Upper lobe of right lung (tissue), 1 donor: Measurements from ENCODE around the gene RBBP8NL. TPM values are rescaled to one million over a fixed set of nuclear protein-coding genes. Genes with fewer than 3 reads are reported as not detected.

Experiments
- ATAC-seq: fragments of 200-7000 bp; cut with Tn5 transposase; one replicate; pipeline ENCODE4 v1.9.1; 2020; ENCODE audit warnings: mild to moderate bottlenecking, moderate library complexity
- DNase-seq: peaks from one replicate; pipeline ENCODE4 v3.0.0-alpha.2; 2020
- H3K27ac ChIP-seq: fragments of 200-600 bp; one replicate; pipeline ENCODE4 v1.8.0; 2022
- H3K27me3 ChIP-seq: fragments of 200-600 bp; one replicate; pipeline ENCODE4 v1.8.0; 2022; ENCODE audit warnings: mild to moderate bottlenecking
- H3K36me3 ChIP-seq: fragments of 200-600 bp; one replicate; pipeline ENCODE4 v1.8.0; 2022
- H3K4me1 ChIP-seq: fragments of 200-600 bp; one replicate; pipeline ENCODE4 v1.8.0; 2022
- H3K4me3 ChIP-seq: fragments of 200-600 bp; one replicate; pipeline ENCODE4 v1.8.0; 2022; ENCODE audit warnings: mild to moderate bottlenecking
- H3K9me3 ChIP-seq: fragments of 200-600 bp; one replicate; pipeline ENCODE4 v1.8.0; 2022
- CTCF ChIP-seq: fragments of 200-600 bp; IDR thresholded peaks from one replicate; pipeline ENCODE4 v1.8.0; 2022; ENCODE audit warnings: antibody characterized with exemption
- intact Hi-C: fragments of 100-400 bp; cut with DNase I; formaldehyde crosslinking; loops from one replicate; pipeline ENCODE4 v1.11.0; 2022
- total RNA-seq: library from RNA; stranded (reverse); fragmentation: NEBNext Ultra II Directional; extraction: Animal tissue kit (Norgen Biotek cat#: 25700); gene quantifications from one replicate; pipeline ENCODE4 v1.2.1, GENCODE V29; 2021
- donor health status: DM: no; HTN: yes; CAD: no; lungs with severe emphysema.

The RBBP8NL gene
- total RNA-seq, 1 donor from 2014 or later, result 0.64 TPM

- ATAC-seq, result no peak
- Histone ChIP-seq H3K27ac (no peak overlapping the region), H3K9me3 (no peaks in the 10 kb centered on the region), H3K27me3 (no peaks in the 10 kb centered on the region), H3K4me1 (no peaks in the 10 kb centered on the region), H3K36me3 (no peaks in the 10 kb centered on the region), H3K4me3 (no peak overlapping the region)
- TF ChIP-seq CTCF, result no peak
- DNase-seq, result no peak
- intact Hi-C loops, result no loop called here
These were observed 1.9 kb downstream of the RBBP8NL start for GRCh38 chr20:62425281-62426058.

- DNase-seq, result no peak
- intact Hi-C loops, result no loop called here
- Histone ChIP-seq H3K4me3 (no peak overlapping the region), H3K36me3 (no peaks in the 10 kb centered on the region), H3K9me3 (no peaks in the 10 kb centered on the region), H3K4me1 (no peaks in the 10 kb centered on the region), H3K27me3 (no peaks in the 10 kb centered on the region), H3K27ac (no peak overlapping the region)
- no peak for ATAC-seq
- TF ChIP-seq CTCF, result no peak
These were observed 2.9 kb downstream of the RBBP8NL start for GRCh38 chr20:62424249-62425107.

DNA sequence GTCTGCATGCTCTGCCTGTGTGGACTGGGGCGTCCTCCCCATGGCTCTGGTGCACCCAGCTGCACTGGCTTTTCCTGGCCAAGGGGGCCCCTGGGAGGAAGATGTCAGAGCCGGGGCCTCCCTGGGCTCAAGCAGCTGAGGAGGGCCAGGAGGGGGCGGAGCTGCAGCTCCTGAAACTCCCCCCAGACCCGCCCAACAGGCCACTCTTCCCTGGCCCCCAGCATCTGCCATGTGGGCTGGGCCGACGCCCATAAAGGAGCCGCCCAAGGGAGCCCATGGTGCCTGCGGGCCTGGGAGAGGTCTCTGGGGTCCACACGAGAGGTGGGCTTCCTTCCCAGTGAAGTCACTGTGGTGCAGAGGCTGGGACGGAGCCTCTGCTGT lies 4.0 kb downstream of the RBBP8NL start:
- Histone ChIP-seq H3K36me3 (no peaks in the 10 kb centered on the region), H3K9me3 (no peaks in the 10 kb centered on the region), H3K27me3 (no peaks in the 10 kb centered on the region), H3K4me1 (no peaks in the 10 kb centered on the region), H3K27ac (no peak overlapping the region), H3K4me3 (no peak overlapping the region)
- ATAC-seq (no peak), DNase-seq (no peak)
- no peak for TF ChIP-seq CTCF
- intact Hi-C loops, result no loop called here

DNA sequence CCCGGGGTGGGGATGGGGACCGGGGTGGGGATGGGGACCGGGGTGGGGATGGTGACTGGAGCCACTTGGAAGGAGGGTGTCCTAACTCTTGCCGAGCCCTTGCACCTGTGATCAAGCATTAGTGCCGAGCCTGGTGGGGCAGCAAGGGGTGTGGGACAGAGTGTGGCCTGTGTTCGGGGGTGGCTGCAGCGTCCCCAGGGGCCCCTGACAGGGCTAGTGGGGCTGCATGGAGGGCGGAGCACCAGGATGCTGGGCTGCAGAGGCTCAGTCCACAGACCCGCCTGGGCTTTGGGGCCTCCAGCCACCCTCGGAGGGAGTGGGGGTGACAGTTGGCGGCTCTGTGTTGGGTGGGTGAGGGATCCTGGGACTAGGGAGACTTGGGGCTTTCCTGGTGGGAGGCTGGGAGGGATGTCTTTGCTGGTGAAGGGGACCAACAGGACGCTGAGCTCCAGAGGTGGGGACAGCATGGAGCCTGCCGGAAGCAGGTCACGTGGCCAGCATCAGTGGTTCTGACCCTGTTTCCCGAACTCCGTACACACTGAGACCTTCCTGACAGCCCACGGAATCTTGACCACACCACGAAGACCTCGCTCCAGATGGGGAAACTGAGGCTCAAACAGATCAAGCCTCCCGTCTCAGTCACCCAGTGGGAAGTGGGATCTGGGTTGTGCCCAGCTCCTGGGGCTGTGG lies 4.6 kb downstream of the RBBP8NL start:
- Histone ChIP-seq H3K36me3 (no peaks in the 10 kb centered on the region), H3K4me3 (no peak overlapping the region), H3K9me3 (no peaks in the 10 kb centered on the region), H3K4me1 (no peaks in the 10 kb centered on the region), H3K27ac (no peak overlapping the region), H3K27me3 (no peaks in the 10 kb centered on the region)
- intact Hi-C loops, result no loop called here
- no peak for ATAC-seq
- DNase-seq, result no peak
- TF ChIP-seq CTCF, result no peak

DNA sequence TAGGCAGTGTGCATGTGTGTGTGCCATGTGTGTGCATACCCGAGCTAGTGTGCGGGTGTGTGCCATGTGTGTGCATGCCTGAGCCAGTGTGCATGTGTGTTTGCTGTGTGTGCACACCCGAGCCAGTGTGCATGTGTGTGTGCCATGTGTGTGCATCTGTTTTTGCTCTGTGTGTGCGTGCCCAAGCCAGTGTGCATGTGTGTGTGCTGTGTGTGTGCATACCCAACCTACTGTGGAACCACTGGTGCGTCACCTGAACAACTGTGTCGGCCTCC lies 5.7 kb downstream of the RBBP8NL start:
- Histone ChIP-seq H3K27ac (no peak overlapping the region), H3K4me3 (no peak overlapping the region), H3K36me3 (no peaks in the 10 kb centered on the region), H3K27me3 (no peaks in the 10 kb centered on the region), H3K4me1 (no peaks in the 10 kb centered on the region), H3K9me3 (no peaks in the 10 kb centered on the region)
- DNase-seq, result no peak
- no peak for ATAC-seq
- TF ChIP-seq CTCF, result no peak
- intact Hi-C loops, result no loop called here
